SK-N-MC (cell line): ENCODE data around the gene NEK7.

Source experiments
- EZH2 ChIP-seq: fragments of 200-600 bp; sonication (generic); IDR thresholded peaks from one replicate; pipeline ENCODE4 v1.6.1; 2017; ENCODE audit warnings: antibody characterized with exemption
- FOXP2 ChIP-seq: optimal IDR thresholded peaks from 2 replicates; pipeline ENCODE3; 2011; ENCODE audit warnings: mild to moderate bottlenecking, moderate library complexity; ENCODE audit not compliant: insufficient read depth; ENCODE audit errors: extremely low read length, control extremely low read depth
- POLR2AphosphoS5 ChIP-seq: IDR thresholded peaks from 2 replicates; pipeline ENCODE4 v1.6.1; 2012; ENCODE audit warnings: mild to moderate bottlenecking, low read depth, low read length, borderline replicate concordance

- TF ChIP-seq POLR2AphosphoS5 (no peak), EZH2 (no peak), FOXP2 (no peak)
These were observed 32.1 kb upstream of the NEK7 start for GRCh38 chr1:198124673-198125072.
